ENCODE results near the gene ZNF621. TPM values are rescaled to one million over a fixed set of nuclear protein-coding genes. Genes with fewer than 3 reads are reported as not detected.

ZNF621 gene
- total and polyA plus RNA-seq, 9 of the 15 experiments (the other 6 are each of a cell fraction or from before 2014, with no cell fraction given) = 4.7 to 28.9 (median 20.6) TPM

DNA sequence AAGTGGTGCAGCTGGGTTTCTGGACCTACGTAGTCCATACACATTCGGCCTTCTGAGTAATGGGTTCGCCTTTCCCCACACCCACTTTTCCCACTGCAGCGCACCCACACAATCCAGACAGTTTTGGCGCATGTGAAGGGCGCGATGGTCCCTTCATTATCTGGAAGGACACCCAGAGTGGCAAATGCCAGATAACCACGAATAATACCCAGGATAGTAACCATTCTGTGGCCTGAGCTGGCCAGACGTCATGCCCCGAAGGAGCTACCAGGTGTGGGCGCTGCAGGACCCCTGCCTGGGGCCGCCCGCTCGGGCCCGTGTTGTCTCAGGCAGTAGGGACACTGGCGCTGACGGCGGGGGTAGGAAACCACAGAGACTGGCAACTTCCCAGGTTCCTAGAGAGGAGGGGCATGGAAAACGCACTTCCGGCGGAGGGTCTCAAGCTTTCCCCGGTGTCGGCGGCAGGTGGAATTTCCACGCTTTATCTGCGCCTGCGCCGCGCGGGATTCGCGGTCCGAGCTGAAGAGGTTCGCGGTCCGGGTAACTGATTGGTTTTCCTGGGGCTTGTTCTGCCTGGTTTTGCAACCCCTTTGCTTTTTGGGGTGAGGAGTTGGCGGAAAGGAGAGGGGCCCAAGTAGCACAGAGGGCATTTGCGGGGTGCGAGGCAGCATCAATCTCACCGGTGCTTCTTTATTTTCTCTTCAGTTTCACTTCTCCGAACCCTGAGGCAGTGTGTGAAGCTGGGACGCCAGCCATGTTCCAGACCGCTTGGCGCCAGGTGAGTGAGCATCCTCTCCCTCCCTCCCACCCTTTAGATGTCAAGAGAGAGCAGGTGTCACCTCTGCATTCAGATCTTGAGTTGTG is 18.9 kb upstream of the ZNF621 start, which contains the start of gene ZNF620 (continued):
- 0 out of 2 replicates have a peak, but pooled peaks have one; percentile 16 for TF ChIP-seq EGR1 (conservative IDR thresholded peaks at IDR 0.05)
- no peak for TF ChIP-seq CREBBP (IDR thresholded peaks at IDR 0.05; ENCODE audit: low read depth, low read length)
- TF ChIP-seq RFX5 (IDR thresholded peaks at IDR 0.05; ENCODE audit: low read depth, low read length) = no peak
- TF ChIP-seq MCM3 (IDR thresholded peaks at IDR 0.05) = no peak
- TF ChIP-seq, protein P1, sequence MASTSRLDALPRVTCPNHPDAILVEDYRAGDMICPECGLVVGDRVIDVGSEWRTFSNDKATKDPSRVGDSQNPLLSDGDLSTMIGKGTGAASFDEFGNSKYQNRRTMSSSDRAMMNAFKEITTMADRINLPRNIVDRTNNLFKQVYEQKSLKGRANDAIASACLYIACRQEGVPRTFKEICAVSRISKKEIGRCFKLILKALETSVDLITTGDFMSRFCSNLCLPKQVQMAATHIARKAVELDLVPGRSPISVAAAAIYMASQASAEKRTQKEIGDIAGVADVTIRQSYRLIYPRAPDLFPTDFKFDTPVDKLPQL (IDR thresholded peaks at IDR 0.05; ENCODE audit: extremely low read depth, insufficient read length) = no peak
- no peak for TF ChIP-seq SMARCB1 (IDR thresholded peaks at IDR 0.05; ENCODE audit: insufficient read length, low read depth)
- TF ChIP-seq ZNF561 (CRISPR knock-in tag; conservative IDR thresholded peaks at IDR 0.05) = no peak
- TF ChIP-seq, protein P2, sequence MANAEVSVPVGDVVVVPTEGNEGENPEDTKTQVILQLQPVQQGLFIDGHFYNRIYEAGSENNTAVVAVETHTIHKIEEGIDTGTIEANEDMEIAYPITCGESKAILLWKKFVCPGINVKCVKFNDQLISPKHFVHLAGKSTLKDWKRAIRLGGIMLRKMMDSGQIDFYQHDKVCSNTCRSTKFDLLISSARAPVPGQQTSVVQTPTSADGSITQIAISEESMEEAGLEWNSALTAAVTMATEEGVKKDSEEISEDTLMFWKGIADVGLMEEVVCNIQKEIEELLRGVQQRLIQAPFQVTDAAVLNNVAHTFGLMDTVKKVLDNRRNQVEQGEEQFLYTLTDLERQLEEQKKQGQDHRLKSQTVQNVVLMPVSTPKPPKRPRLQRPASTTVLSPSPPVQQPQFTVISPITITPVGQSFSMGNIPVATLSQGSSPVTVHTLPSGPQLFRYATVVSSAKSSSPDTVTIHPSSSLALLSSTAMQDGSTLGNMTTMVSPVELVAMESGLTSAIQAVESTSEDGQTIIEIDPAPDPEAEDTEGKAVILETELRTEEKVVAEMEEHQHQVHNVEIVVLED (CRISPR knock-in tag; IDR thresholded peaks at IDR 0.05) = peak; percentile 10; the same call in 1 of the 2 replicates
- TF ChIP-seq ZBTB49 (CRISPR knock-in tag; IDR thresholded peaks at IDR 0.05; ENCODE audit: borderline replicate concordance) = no peak
- TF ChIP-seq, protein P3, sequence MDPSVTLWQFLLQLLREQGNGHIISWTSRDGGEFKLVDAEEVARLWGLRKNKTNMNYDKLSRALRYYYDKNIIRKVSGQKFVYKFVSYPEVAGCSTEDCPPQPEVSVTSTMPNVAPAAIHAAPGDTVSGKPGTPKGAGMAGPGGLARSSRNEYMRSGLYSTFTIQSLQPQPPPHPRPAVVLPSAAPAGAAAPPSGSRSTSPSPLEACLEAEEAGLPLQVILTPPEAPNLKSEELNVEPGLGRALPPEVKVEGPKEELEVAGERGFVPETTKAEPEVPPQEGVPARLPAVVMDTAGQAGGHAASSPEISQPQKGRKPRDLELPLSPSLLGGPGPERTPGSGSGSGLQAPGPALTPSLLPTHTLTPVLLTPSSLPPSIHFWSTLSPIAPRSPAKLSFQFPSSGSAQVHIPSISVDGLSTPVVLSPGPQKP (CRISPR knock-in tag; IDR thresholded peaks at IDR 0.05) = no peak
- TF ChIP-seq DPF2 (IDR thresholded peaks at IDR 0.05) = no peak
- no peak for TF ChIP-seq SRSF7 (optimal IDR thresholded peaks at IDR 0.05; ENCODE audit: low read depth, low read length)
- TF ChIP-seq ARID4B (CRISPR knock-in tag; IDR thresholded peaks at IDR 0.05) = no peak
- no peak for TF ChIP-seq PHF21A (IDR thresholded peaks at IDR 0.05; ENCODE audit: borderline replicate concordance, low read depth)
- TF ChIP-seq ZNF830 (CRISPR knock-in tag; IDR thresholded peaks at IDR 0.05) = no peak
- no peak for TF ChIP-seq MIER1 (IDR thresholded peaks at IDR 0.05; ENCODE audit: low read depth)
- no peak for TF ChIP-seq RBM17 (IDR thresholded peaks at IDR 0.05; ENCODE audit: borderline replicate concordance, low read depth, low read length)
